HFFc6 (cell line): Measurements from ENCODE around the gene LAT. TPM values are rescaled to one million over a fixed set of nuclear protein-coding genes. Genes with fewer than 3 reads are reported as not detected.
"Not testable (repeated sequence)": the region's sequence is repeated elsewhere in the genome, so short reads cannot be mapped to it uniquely, and the experiment has no call there.

Experiments used
- DNase-seq: peaks from one replicate; pipeline ENCODE4 v3.0.0-alpha.2; 2018
- H3K27ac Mint-ChIP-seq: 2 replicates; pipeline ENCODE4 v1.8.0; 2020; ENCODE audit warnings: mild to moderate bottlenecking, mixed read lengths
- H3K27me3 Mint-ChIP-seq: 2 replicates; pipeline ENCODE4 v1.8.0; 2021; ENCODE audit warnings: mild to moderate bottlenecking, moderate library complexity, mixed read lengths; ENCODE audit not compliant: insufficient read depth
- H3K36me3 Mint-ChIP-seq: 2 replicates; pipeline ENCODE4 v1.8.0; 2021; ENCODE audit warnings: low read depth, mixed read lengths
- H3K4me1 Mint-ChIP-seq: 2 replicates; pipeline ENCODE4 v1.8.0; 2020; ENCODE audit warnings: low read depth, mixed read lengths
- H3K4me3 Mint-ChIP-seq: 2 replicates; pipeline ENCODE4 v1.8.0; 2020; ENCODE audit warnings: mild to moderate bottlenecking, moderate library complexity, mixed read lengths
- H3K9me3 Mint-ChIP-seq: 2 replicates; pipeline ENCODE4 v1.8.0; 2020; ENCODE audit warnings: mild to moderate bottlenecking, mixed read lengths
- CTCF ChIP-seq: fragments of 200-600 bp; sonication (generic); IDR thresholded peaks from 2 replicates; pipeline ENCODE4 v1.5.0; 2021; ENCODE audit warnings: antibody characterized with exemption, mild to moderate bottlenecking
- total RNA-seq, 6 experiments: library from RNA; stranded (reverse); fragmentation: NEBNext Ultra II Directional; extraction: Animal tissue kit (Norgen Biotek cat#: 25700); gene quantifications; 2 replicates in 1 of 6; 3 replicates in 5 of 6; pipeline ENCODE4 v1.2.3, GENCODE V29; 2021

The LAT gene
- total RNA-seq, 6 experiments from 2014 or later = 2.9 to 5.0 (median 4.4) TPM

GRCh38 chr16:28938721-28939120, 46.1 kb upstream of the LAT start:
- Mint-ChIP-seq H3K27ac (no peak overlapping the region), H3K9me3 (no peaks in the 10 kb centered on the region), H3K4me3 (no peak overlapping the region), H3K27me3 (peaks cover 11% of the 10 kb centered on the region), H3K4me1 (peaks cover 9% of the 10 kb centered on the region; the same call in 1 of the 2 replicates), H3K36me3 (peaks cover 3% of the 10 kb centered on the region; the same call in 1 of the 2 replicates)
- TF ChIP-seq CTCF = no peak
- DNase-seq = no peak

- not testable (repeated sequence) for H3K9me3 Mint-ChIP-seq, H3K27ac Mint-ChIP-seq, H3K4me1 Mint-ChIP-seq, H3K27me3 Mint-ChIP-seq, H3K4me3 Mint-ChIP-seq, H3K36me3 Mint-ChIP-seq, DNase-seq
These were observed 45.0 kb upstream of the LAT start for GRCh38 chr16:28939825-28940224.

GRCh38 chr16:28943281-28943680, 41.6 kb upstream of the LAT start:
- no peak overlapping the region for H3K27ac Mint-ChIP-seq
- no peak for DNase-seq
- H3K4me1 Mint-ChIP-seq = peaks cover 18% of the 10 kb centered on the region
- peaks cover 7% of the 10 kb centered on the region for H3K27me3 Mint-ChIP-seq
- TF ChIP-seq CTCF = no peak
- no peak overlapping the region for H3K4me3 Mint-ChIP-seq
- no peaks in the 10 kb centered on the region for H3K36me3 Mint-ChIP-seq
- no peaks in the 10 kb centered on the region for H3K9me3 Mint-ChIP-seq

GRCh38 chr16:28946681-28947080, 38.2 kb upstream of the LAT start:
- peaks cover 21% of the 10 kb centered on the region for H3K4me1 Mint-ChIP-seq
- H3K36me3 Mint-ChIP-seq = no peaks in the 10 kb centered on the region
- DNase-seq = no peak
- H3K27me3 Mint-ChIP-seq = peaks cover 4% of the 10 kb centered on the region
- H3K27ac Mint-ChIP-seq = no peak overlapping the region
- H3K4me3 Mint-ChIP-seq = no peak overlapping the region
- TF ChIP-seq CTCF = no peak
- no peaks in the 10 kb centered on the region for H3K9me3 Mint-ChIP-seq

GRCh38 chr16:28950648-28951409, 34.0 kb upstream of the LAT start, which contains the start of gene NFATC2IP:
NFATC2IP (plus strand) TSS chr16:28950937; CDS start chr16:28951012, 75 bp downstream.
- peak; percentile 100 for DNase-seq
- H3K36me3 Mint-ChIP-seq = no peaks in the 10 kb centered on the region; the same call in 1 of the 2 replicates
- H3K4me1 Mint-ChIP-seq = peaks cover 24% of the 10 kb centered on the region
- H3K27ac Mint-ChIP-seq = peak within 1 kb of the TSS; percentile 78
- H3K4me3 Mint-ChIP-seq = peak within 1 kb of the TSS; percentile 96
- no peaks in the 10 kb centered on the region for H3K9me3 Mint-ChIP-seq
- TF ChIP-seq CTCF = no peak
- H3K27me3 Mint-ChIP-seq = peaks cover 2% of the 10 kb centered on the region

- H3K4me3 Mint-ChIP-seq = peak overlapping the region; percentile 96
- TF ChIP-seq CTCF = no peak
These were observed 33.4 kb upstream of the LAT start for GRCh38 chr16:28951410-28951943.

More at GRCh38 chr16:28951410-28951943, 33.4 kb upstream of the LAT start:
- Mint-ChIP-seq H3K27me3 (peaks cover 2% of the 10 kb centered on the region), H3K9me3 (no peaks in the 10 kb centered on the region), H3K27ac (peak overlapping the region; percentile 78), H3K4me1 (peaks cover 21% of the 10 kb centered on the region), H3K36me3 (peaks cover 2% of the 10 kb centered on the region; the same call in 1 of the 2 replicates)
- no peak for DNase-seq
